ELR (cell line): ENCODE data around the gene C9orf50.
"Not testable (repeated sequence)": the region's sequence is repeated elsewhere in the genome, so short reads cannot be mapped to it uniquely, and the experiment has no call there.

Source experiments
- DNase-seq: peaks from one replicate; pipeline ENCODE4 v3.0.0-alpha.2; 2015; ENCODE audit warnings: low read depth

Gene C9orf50, protein sequence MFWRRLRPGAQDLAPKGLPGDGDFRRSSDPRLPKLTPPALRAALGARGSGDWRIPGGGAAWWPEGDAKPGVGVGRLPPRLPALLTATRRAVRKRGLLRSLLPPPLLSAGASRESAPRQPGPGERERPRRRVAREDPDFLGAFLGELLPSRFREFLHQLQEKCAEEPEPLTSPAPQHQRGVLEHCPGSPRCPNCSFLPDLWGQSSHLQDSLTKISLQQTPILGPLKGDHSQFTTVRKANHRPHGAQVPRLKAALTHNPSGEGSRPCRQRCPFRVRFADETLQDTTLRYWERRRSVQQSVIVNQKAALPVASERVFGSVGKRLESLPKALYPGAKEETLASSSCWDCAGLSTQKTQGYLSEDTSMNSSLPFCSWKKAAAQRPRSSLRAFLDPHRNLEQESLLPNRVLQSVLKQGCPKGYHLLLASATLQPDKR

DNA sequence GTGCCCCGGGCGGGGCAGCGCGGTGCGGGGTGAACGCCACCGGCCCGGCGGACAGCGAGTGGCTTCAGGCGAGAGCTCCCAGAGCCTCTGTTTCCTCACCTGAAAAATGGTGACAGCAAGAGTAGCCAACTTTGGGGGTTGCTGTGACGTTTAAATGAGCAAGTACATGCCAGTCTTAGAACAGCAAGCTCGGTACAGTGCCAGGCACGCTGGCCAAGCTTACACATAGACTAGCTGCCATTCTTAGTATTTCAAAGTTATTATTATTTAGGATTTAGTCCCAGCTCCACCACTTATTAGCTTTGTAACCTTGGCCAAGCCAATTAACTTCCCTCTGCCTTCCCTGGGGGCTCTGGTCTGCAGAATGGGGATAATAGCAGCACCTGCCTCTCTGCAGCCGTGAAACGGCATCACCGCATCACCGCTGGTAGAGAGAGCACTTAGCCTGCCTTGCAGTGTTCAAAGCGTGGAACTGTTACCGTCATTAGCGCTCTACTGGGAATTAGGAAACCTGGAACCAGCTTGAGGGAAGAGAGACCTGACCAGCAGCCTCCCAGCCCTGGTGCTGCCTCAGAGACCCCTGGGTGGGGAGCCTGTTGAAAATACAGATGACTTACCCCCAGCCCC is at the start of gene C9orf50:
Gene C9orf50, minus strand, starts transcription at position 433 of the 627 bp plus-strand sequence. CDS start 527 bp downstream, outside the sequence.
- no peak for DNase-seq

DNA sequence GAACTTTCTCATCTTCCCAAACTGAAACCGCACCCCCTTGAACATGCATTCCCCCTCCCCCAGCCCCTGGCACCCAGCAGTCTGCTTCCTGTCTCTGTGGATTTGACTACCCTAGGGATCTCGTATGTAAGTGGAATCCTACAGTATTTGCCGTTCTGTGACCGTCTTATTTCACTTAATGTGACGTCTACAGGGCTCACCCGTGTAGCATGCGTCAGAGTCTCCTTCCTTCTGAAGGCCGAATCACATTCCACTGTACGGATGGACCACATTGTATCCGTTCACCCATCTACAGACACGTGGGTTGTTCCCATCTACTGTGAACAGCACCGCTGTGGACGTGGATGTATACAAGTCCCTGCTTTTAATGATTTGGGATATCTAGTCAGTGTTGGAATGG is 49.0 kb upstream of the C9orf50 start:
- no peak for DNase-seq

DNA sequence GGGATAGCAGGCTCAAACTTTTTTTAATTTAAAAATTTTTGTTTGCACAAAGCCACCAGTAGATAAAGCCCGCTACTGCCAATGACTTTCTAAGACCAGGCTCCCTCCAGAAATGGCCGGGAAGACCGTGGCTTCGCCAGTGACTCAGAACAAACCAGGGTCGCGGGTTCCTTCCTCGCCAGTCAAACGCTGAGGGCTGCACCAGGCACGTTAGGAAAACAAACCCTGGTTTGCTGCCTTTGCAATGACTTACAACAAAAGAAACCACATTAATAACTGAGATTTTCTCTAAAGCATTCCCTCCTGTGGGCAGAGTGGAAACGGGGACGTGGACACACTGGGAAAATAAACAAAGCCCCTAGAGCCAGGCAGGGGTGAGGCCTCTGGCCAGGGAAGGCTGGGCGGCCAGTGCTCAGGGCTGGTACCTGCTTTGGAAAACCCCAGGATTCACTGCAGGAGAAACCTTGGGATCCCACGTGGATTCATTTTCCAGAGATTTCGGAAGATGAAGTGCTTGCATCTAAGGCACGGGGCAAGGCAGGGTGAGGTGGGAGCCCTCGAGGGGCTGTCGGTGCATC is 48.3 kb upstream of the C9orf50 start:
- DNase-seq: peak; percentile 74

DNA sequence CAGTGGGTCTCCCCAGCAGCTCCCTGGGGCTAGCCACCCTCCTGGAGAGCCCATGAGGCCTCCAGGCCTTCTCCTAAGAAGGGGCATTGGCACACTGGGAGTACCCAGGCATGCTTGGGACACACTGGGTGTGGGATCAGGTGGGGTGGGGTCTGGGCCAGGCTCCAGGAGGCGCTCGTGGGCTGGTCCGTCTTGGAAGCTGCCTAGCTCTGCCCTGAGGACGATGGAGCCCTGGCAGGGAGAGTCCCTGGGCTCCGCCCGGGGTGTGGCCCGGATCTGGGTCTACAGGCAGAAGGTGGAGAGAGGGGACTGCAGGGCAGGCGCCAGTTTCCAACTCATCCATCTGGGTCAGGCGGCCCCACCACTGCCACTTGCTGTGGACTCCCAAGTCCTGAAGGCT is 46.9 kb upstream of the C9orf50 start:
- no peak for DNase-seq

DNA sequence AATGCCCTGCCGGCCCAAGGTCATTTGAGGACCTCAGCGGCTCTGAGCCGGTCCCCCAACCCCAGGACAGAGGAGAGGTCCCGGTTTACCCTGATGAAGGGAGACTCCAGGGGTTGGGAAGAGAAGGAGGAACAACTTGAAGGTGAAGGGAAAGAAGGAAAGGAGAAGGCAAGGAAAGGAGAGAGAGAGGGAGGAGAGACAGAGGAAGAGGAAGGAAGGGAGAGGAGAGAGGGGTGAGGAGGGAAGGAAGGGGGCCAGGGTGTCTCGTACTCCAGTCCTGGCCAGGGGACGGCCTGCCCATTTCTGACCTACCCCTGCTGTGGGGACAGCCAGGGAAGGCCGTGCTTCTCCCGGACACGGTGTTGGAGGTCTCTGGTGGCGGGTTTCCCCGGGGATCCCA is 46.5 kb upstream of the C9orf50 start:
- DNase-seq: no peak

DNA sequence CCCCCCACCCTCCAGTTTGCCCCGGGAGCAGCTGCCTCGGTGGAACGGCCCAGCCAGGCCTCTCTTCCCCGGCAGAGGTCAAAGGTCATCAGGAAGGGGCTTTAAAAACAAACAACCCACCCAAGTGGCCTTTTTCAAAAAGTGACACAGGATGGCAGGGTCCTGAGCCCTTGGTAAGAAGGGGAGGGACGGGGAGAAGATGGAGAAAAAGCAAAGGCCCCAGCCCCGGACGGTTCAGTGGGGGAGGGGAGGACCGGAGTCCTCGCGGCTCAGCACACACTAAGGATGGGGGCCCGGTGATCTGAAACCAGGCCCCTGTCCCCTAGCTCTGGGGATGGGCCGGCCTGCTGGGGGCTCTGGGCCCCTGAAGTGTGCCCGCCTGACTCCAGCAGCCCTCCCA is 45.7 kb upstream of the C9orf50 start:
- no peak for DNase-seq

DNA sequence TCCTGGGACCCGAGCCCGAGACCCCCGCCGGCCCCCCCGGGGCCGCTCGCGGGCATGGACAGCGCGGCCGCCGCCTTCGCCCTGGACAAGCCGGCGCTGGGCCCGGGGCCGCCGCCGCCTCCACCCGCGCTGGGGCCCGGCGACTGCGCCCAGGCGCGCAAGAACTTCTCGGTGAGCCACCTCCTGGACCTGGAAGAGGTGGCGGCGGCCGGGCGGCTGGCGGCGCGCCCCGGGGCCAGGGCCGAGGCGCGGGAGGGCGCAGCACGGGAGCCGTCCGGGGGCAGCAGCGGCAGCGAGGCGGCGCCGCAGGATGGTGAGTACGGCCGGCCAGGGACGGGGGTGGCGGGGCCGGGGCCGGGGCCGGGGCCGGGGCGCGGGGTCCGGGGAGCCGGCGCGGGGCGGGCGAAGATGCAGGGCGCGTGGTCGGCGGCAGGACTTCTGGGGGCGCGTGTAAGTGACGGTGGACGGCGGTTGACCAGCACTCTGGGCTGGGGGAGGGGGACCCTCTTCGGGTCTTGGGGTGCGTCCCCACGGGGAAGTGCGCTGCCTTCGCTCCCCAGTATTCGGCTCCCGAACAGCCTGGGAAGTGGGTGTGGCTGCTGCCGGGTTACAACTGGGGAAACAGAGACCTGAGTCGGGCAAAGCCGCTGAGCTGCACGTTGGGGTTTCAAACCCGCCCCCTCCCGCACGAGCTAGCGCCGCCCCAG is 45.1 kb upstream of the C9orf50 start:
- peak; percentile 20 for DNase-seq

DNA sequence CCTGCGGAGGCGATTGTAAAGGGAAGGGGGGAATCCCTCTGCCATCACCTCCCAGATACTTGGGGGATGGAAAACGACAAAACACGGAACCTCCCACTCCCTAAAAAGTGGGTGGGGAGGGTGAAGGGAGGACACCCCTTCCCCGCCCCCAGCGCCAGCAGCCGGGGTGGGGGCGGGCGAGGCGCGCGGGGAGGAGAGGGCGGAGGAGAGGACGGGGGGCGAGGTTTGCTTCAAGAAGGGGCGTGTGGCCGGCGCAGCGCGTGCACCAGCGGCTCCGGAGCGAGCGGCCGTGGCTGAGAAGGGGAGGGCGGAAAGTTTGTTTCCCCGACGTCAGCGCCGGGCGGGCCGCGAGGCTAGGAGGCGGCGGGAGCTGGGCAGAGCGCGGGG is 44.5 kb upstream of the C9orf50 start, which contains the start of gene PRRX2:
Gene PRRX2, plus strand, starts transcription at position 259 of the 387 bp plus-strand sequence. CDS start 221 bp downstream, outside the sequence.
- DNase-seq: peak; percentile 50

DNA sequence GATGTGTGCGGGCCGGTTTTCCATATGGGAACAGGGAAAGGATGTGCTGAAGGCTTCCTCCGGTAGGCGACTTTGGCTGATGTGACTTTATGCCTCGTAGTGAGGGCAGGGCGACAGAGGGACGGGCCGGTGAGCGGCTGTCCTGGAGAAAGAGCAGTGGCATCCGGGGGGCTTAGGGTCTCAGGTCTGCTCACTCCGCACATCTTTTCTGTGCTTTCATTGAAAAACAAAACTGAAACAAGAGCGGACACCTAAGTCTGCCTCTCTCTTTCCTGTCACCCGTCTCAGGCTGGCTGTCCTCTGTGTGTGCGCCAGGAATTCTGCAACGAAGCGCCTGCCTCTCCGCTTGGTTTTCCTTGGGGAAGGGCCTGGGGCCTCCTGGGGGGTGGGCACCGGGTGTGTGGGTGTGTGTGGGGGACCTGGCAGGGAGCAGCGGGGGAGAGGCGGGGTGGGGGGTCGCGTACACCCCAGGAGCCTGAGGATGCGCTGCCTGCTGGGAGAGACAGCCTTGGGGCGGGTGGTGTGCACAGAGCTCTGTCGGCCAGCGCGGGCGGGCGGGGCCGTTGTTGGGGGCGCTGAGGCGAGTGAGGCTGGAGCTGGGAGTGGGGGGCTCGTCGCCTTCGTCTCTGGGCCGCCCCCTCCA is 44.0 kb upstream of the C9orf50 start:
- DNase-seq: no peak

DNA sequence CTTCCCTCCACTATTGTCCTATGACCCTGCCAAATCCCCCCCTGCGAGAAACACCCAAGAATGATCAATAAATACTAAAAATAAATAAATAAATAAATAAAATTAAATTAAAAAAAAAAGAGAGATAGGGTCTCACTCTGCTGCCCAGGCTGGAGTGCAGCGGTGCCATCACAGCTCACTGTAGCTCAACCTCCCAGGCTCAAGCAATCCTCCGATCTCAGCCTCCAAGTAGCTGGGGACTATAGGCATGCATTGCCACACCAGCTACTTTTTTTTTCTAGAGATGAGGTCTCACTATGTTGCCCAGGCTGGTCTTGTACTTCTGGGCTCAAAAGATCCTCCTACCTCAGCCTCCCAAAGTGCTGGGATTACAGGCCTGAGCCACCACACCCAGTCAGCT is 41.3 kb upstream of the C9orf50 start:
- not testable (repeated sequence) for DNase-seq

DNA sequence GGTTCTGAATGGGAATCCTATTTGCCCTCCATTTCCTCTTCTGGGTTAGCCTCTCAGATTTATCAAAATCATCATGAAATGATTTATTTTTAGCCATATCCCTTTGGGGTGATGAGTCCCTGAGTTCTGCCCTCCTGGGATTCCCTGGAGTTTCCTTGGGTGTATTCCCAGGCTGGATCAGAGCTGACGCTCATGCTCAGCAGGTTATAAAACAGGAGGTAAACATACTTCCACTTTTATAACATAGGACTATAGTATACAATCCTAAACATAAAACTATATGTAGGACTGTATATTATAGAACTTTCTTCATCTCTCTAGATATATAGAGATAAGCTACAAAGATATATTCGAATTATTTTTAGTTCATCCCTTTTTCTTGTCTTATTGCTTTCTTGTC is 40.1 kb upstream of the C9orf50 start:
- no peak for DNase-seq

DNA sequence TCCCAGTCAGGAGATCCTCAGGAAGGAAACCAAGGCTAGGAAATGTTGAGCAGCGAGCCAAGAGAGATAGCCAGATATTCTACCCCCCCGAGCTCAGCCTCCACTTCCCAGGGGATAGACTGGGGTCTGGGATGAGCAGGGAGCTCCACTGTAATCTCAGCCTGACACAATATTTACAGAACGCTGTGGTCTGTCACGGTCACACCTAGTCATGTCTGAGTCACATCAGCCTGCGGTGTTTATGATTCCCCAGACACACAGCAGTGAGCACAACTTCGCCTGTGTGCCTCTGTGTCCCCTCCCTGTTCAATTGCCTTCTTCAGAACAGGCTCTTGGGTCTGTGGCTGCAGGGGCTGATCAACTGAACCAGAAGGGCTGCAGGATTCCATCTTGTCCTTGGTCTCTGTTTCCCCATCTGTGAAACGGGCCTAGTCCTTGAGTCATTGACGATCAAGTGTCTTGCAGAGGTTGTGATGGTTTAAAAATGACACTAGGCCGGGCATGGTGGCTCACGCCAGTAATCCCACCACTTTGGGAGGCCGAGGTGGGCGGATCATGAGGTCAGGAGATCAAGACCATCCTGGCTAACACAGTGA is 36.0 kb upstream of the C9orf50 start:
- peak; percentile 86 for DNase-seq

DNA sequence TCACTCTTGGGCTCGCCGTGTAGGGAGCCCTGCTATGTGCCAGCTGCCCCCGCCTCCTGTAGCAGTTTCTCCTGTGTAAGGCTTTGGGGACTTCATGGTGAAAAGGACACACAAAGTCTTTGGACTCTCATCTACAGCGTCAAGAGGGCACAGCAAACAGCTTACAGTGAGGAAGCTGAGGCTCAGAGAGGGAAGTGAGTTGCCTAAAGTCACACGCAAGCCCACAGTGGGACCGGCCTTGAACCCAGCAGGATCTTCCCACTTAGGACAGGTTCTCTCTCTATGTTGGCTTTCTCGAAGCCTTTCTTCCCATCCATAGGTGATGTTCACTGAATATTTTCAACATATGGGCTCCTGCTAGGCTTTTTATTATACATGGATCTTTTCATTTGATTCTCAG is 34.8 kb upstream of the C9orf50 start:
- no peak for DNase-seq

DNA sequence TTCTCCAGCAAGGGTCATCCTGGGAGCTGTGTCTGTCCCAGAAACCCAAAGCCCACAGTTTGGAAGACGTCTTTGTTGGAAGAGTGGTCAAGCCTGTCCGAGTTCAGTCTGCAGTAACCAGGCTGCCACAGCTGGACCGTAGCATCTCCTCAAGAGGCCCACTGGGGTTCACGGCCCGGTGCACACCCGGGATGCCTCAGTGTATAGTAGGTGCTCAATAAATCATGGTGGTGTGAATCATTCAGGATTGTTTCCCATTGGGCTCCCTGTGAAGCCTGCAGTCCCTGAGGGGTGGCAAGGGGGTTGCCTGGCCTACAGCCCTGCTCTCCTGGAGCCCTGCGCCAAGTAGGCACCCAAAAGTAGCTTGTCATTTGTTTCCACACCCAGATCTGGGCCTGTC is 34.3 kb upstream of the C9orf50 start:
- no peak for DNase-seq

DNA sequence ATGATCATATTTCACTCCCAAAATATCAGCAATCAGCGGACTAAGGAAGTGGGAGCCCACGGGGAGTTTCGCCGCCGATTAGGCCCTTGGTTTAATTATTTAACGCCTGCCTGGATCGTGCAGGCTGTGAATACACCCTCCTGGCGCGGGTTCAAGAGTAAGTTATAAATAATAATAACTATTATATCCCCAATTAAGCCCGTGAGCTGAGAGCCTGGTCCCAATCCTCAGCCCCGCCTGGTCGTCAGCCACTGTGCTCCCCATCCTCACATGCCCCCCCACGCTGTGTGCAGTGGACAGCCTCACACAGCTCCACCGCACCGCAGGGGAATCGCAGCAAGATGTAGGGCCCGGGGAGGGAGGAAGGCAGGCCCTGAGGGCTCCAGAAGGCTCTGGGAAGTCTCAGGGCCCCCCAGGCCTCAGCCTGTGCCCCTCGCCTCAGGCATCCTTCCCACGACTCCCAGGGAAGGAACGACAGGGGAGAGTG is 33.7 kb upstream of the C9orf50 start:
- DNase-seq: no peak

DNA sequence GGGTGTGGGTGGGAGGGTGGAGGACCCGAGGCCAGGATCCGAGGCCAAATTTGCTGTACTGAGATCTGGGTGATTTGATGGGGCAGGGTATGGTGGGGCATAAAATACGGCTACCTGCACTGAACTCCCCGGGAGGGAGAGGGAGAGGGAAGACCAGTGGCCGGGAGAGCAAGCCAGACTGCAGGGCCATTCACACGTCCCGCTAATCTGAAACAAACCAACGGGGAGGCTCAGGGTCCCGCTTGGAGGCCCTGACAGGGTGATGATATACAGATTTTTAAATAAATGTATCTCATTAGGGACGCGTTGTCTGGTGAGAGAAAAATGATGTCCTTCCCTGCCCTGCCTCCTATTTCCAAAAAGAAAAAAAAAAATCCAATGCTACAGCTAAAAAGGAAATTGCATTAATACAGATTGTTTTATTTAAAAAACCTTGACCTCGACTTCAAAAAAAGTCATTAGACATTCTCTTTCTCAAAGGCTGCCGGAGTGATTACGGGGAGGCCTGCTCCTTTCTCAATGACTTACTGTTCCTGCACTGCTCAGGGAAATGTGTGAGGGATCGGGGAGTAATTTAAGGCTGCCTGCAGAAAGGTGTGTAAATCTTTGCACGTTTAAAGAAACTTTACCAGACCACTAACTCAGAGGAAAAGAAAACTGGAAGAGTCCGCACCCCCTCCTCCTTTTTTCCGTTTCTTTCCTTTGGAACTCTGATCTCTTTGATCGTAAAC is 33.1 kb upstream of the C9orf50 start:
- DNase-seq: no peak

DNA sequence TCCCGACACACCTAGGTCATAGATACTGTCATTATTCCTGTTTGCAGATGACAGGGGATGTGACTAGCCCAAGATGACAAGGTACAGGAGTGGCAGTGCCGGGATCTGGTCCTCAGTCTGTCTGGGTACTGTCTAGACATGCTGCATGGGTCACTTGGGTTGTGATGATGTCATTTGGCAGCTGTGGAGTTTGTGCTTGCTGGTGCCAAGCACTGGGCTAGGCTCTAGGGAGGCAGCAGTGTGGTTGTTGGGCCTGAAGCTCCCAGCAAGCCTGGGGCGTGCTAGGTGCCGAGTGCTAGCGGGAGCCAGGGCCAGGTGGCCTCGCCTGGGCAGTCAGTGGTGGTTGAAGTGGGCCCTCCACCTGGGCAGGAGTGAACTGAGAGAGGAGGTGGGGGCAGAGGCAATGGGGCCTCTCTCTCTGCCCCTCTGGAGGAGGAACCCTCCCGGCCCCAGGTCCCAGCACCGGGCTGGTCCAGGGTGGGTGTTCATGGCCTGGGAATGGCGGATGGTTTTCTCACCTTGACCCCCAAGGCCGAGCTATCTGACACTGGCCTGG is 29.9 kb upstream of the C9orf50 start:
- no peak for DNase-seq

DNA sequence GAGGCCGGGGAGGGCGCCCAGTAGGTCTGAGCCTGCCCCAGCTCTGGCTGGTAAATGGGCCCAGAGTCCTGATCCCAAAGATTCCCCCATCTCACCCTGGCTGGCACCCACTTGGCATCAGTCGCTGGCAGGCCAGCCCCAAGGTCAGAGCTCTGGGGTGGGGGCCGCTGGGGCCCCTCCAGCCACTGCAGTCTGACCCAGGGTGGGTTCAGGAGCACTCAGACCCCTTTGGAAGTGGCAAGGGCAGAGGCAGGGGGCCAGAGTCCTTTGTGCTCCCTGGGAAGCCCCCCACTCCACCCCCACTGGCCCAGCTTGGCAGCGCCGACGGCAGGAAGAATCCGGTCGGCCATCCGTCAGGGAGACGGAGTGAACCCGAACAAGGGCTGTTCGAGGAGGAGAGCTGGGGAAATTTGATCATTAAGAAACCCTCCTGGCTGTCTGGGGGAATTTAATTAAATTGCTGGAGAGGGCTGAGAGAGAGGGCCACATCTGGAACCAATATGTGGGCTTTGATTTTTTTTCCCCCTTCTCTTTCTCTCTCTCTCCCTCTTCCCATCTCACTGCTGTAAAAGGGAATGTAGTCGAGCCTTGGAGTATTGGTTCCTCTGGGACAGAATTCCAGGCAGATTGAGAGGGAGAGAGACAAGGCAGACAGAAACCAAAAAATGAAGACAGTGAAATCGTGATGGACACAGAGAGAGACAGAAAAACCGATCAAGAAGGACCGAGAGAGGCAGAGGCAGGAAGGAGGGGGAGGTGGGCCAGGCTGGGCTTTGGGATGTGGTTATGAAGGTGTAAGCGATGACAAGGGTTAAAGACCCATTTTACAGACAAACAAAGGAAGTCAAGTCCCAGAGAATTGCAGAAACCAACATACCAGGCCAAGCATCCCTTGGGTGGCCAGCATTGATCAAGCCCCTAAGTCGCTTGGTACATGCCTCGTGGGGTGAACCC is 29.1 kb upstream of the C9orf50 start:
- DNase-seq: no peak

DNA sequence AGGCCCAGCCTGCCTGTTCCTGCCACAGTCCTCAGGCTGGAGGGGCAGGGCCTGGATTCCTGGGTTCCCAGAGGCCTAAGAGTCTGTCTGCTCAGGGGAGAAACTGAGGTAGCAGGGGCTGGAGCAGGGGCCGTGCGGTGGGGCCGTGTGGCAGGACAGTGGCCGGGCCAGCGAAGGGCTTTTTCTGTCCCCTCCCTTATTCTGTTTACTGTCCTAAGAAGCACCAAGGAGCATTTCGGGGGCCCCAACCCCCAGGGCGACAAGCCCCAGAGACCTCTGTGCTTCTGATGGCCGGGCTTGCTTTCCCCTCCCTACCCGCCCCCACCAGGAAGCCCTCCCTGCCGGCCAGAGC is 27.8 kb upstream of the C9orf50 start:
- DNase-seq: no peak
